Ascending aorta (tissue), 2 donors: ENCODE data around the gene EAF2. TPM values are rescaled to one million over a fixed set of nuclear protein-coding genes. Genes with fewer than 3 reads are reported as not detected.
A peak's percentile ranks its signal among the peaks of the same experiment; 100 is the strongest.

Experiments
- DNase-seq, 2 donors: peaks; one replicate each; pipeline ENCODE4 v3.0.0-alpha.2; 2019; ENCODE audit warnings: low spot score in 2 of 2
- H3K27ac ChIP-seq, 2 donors: fragments of 200-600 bp; sonication (generic); one replicate each; pipeline ENCODE4 v1.5.1; 2016 to 2017; ENCODE audit warnings: mild to moderate bottlenecking in 1 of 2
- H3K27me3 ChIP-seq: fragments of 200-600 bp; sonication (generic); one replicate; pipeline ENCODE4 v1.5.1; 2017
- H3K36me3 ChIP-seq, 2 donors: fragments of 200-600 bp; sonication (generic); one replicate each; pipeline ENCODE4 v1.5.1; 2016
- H3K4me1 ChIP-seq, 2 donors: fragments of 200-600 bp; sonication (generic); one replicate each; pipeline ENCODE4 v1.5.1; 2016 to 2017; ENCODE audit warnings: mild to moderate bottlenecking in 1 of 2
- H3K4me3 ChIP-seq, 2 donors: fragments of 200-600 bp; sonication (generic); one replicate each; pipeline ENCODE4 v1.5.1; 2016 to 2017; ENCODE audit warnings: mild to moderate bottlenecking in 1 of 2
- H3K9me3 ChIP-seq, 2 donors: fragments of 200-600 bp; sonication (generic); one replicate each; pipeline ENCODE4 v1.5.1; 2016
- intact Hi-C: fragments of 100-400 bp; cut with DNase I; formaldehyde crosslinking; loops from one replicate; pipeline ENCODE4 v1.15.1; 2023
- total RNA-seq: library from RNA; depleted of rRNA; stranded (reverse); fragments of >200 nt; gene quantifications from one replicate; pipeline ENCODE4 v1.1.0, GENCODE V29; 2016
- TF ChIP-seq, protein P1 (sequence below), 3 experiments: fragments of 200-600 bp in 2 of 3; fragments of 450-650 bp in 1 of 3; sonication (generic) in 2 of 3; IDR thresholded peaks; one replicate each; pipeline ENCODE4 v1.5.1; 2016 to 2019; ENCODE audit warnings: antibody characterized with exemption in 3 of 3, mild to moderate bottlenecking in 1 of 3, moderate library complexity in 1 of 3

EAF2 gene
- total RNA-seq, 1 donor from 2014 or later = 2.4 TPM

DNA sequence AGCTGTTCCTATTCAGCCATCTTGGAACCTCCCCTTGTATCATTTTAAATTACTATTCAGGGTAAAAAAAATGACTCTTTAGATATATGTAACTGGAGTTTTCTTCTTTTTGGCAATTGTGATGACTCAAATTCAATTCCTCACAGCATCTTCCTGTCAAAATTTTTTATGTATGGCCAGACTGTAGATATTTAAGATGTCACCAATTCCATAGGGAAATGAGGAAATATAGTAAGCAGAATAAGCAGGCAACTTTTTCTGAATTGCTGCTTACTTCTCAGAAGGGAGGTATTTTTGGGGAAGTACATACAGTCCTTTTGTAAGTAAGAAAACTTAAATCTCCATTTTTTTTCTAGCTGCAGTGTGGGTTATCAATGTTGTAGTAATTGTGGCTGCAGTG is 28.8 kb downstream of the EAF2 start:
- TF ChIP-seq, protein P1, sequence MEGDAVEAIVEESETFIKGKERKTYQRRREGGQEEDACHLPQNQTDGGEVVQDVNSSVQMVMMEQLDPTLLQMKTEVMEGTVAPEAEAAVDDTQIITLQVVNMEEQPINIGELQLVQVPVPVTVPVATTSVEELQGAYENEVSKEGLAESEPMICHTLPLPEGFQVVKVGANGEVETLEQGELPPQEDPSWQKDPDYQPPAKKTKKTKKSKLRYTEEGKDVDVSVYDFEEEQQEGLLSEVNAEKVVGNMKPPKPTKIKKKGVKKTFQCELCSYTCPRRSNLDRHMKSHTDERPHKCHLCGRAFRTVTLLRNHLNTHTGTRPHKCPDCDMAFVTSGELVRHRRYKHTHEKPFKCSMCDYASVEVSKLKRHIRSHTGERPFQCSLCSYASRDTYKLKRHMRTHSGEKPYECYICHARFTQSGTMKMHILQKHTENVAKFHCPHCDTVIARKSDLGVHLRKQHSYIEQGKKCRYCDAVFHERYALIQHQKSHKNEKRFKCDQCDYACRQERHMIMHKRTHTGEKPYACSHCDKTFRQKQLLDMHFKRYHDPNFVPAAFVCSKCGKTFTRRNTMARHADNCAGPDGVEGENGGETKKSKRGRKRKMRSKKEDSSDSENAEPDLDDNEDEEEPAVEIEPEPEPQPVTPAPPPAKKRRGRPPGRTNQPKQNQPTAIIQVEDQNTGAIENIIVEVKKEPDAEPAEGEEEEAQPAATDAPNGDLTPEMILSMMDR (IDR thresholded peaks at IDR 0.05) = no peak
- Histone ChIP-seq H3K9me3 (peaks cover 0 to 3% of the 10 kb centered on the region in 2 donors), H3K27ac (no peak overlapping the region), H3K4me1 (no peaks in the 10 kb centered on the region), H3K4me3 (no peak overlapping the region), H3K27me3 (no peaks in the 10 kb centered on the region), H3K36me3 (peaks cover 0 to 6% of the 10 kb centered on the region in 2 donors)
- intact Hi-C loops = no loop called here
- DNase-seq = no peak

DNA sequence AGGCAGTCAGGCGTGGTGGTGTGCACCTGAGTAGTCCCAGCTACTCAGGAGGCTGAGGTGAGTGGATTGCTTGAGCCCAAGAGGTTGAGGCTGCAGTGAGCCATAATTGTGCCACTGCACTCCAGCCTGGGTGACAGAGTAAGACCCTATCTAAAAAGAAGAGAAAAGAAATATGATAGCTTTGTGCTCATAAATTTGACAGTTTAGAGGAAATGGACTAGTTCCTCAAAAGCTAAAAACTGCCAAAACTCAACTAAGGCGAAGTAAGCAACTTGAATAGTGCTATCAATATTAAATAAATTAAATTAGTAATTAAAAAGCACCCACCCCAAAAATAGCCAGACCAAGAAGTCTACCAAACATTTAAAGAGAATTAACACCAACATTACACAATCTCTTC is 34.7 kb downstream of the EAF2 start:
- TF ChIP-seq, protein P1 (IDR thresholded peaks at IDR 0.05) = no peak
- Histone ChIP-seq H3K4me3 (no peak overlapping the region), H3K4me1 (no peaks in the 10 kb centered on the region), H3K27ac (no peak overlapping the region), H3K27me3 (no peaks in the 10 kb centered on the region), H3K36me3 (peaks cover 0 to 13% of the 10 kb centered on the region in 2 donors), H3K9me3 (no peaks in the 10 kb centered on the region)
- DNase-seq = no peak
- intact Hi-C loops = no loop called here

DNA sequence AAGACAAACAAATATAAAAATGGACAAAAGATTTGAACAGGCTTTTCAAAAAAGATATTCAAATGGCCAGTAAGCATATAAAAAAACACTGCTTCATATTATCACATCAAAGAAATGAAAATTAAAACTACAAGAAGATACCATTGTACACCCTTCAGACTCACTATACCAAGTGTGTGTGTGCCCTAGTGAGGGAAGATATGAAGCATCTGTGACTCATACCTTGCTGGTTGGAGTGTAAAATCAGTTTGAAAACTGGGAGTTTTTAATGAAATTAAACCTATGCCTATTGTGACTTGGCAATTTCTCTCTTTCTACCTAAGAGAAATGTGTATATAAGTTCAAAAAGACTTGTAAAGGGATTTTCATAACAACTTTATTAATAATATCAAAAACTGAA is 35.7 kb downstream of the EAF2 start:
- TF ChIP-seq, protein P1 (IDR thresholded peaks at IDR 0.05) = no peak
- no peak overlapping the region for H3K27ac ChIP-seq
- no peaks in the 10 kb centered on the region for H3K4me1 ChIP-seq
- no peaks in the 10 kb centered on the region for H3K9me3 ChIP-seq
- peaks cover 0 to 13% of the 10 kb centered on the region in 2 donors for H3K36me3 ChIP-seq
- DNase-seq = no peak
- no peak overlapping the region for H3K4me3 ChIP-seq
- intact Hi-C loops = no loop called here
- no peaks in the 10 kb centered on the region for H3K27me3 ChIP-seq

DNA sequence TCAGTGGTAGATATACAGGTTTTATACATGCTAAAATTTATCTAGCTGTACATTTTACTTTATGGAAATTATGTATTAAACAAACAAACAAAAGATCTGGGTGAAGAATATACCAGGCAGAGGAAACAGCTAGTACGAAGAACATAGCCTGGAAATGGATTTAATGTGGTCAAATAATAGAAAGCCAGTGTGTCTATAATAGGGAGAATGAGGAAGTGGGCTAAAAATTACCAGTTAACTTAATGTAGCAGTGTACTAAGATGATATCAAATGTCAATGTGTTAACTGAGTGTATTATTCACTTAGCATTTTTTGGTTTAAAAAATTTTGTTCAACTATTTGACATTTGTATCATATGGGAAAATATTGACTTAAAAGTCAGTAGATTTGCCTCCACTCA is 36.4 kb downstream of the EAF2 start:
- intact Hi-C loops = no loop called here
- no peaks in the 10 kb centered on the region for H3K9me3 ChIP-seq
- no peak for DNase-seq
- H3K27ac ChIP-seq = no peak overlapping the region
- no peaks in the 10 kb centered on the region for H3K27me3 ChIP-seq
- TF ChIP-seq, protein P1 (IDR thresholded peaks at IDR 0.05) = no peak
- H3K4me3 ChIP-seq = no peak overlapping the region
- peaks cover 0 to 13% of the 10 kb centered on the region in 2 donors for H3K36me3 ChIP-seq
- no peaks in the 10 kb centered on the region for H3K4me1 ChIP-seq

DNA sequence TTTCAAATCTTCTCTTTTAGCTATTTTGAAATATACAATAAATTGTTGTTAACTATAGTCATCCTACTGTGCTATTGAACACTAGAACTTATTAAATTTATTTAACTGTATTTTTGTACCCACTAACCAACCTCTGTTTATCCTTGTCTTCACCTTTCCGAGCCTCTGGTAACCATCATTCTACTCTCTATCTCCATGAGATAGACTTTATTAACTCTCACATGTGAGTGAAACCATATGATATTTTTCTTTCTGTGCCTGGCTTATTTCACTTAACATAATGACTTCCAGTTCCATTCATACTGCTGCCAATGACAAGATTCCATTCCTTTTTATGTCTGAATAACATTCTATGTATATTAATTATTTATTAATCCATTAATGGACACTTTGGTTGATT is 43.4 kb downstream of the EAF2 start:
- H3K27me3 ChIP-seq = no peaks in the 10 kb centered on the region
- no peaks in the 10 kb centered on the region for H3K4me1 ChIP-seq
- DNase-seq = no peak
- intact Hi-C loops = no loop called here
- TF ChIP-seq, protein P1 (IDR thresholded peaks at IDR 0.05) = no peak
- no peaks in the 10 kb centered on the region for H3K9me3 ChIP-seq
- peaks cover 0 to 3% of the 10 kb centered on the region in 2 donors for H3K36me3 ChIP-seq
- no peak overlapping the region for H3K4me3 ChIP-seq
- no peak overlapping the region for H3K27ac ChIP-seq

DNA sequence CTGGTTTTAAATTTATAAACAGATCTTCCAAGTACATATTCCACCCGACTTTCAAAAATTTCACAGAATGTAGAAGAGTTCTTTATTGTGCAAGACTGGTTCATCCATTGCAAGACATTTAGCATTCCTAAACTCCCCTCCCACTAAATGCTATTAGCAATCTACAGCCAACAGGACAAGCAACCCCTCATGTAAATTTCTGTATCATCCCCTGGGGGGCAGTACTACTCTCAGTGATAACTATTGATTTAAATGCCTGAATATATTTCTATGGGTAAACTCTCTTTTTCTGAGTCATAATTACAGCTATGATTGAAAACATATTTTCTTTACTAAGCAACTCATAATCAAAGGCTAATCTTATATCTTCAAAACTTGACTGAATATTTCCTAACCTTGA is 48.5 kb downstream of the EAF2 start:
- no peak overlapping the region for H3K4me3 ChIP-seq
- no peaks in the 10 kb centered on the region for H3K9me3 ChIP-seq
- TF ChIP-seq, protein P1 (IDR thresholded peaks at IDR 0.05) = peak in 1 of 3 experiments; percentile 6
- no peak overlapping the region for H3K27ac ChIP-seq
- H3K27me3 ChIP-seq = no peaks in the 10 kb centered on the region
- H3K4me1 ChIP-seq = no peaks in the 10 kb centered on the region
- H3K36me3 ChIP-seq = no peaks in the 10 kb centered on the region
- DNase-seq = no peak
- intact Hi-C loops = no loop called here
